GM18498 (cell line): ENCODE data around the gene RPL32.
"Not testable (repeated sequence)": the region's sequence is repeated elsewhere in the genome, so short reads cannot be mapped to it uniquely, and the experiment has no call there.

Experiments used
- ATAC-seq: cut with Tn5 transposase; IDR thresholded peaks from one replicate; pipeline ENCODE4 v1.9.1; 2021; ENCODE audit warnings: mild to moderate bottlenecking, moderate library complexity; ENCODE audit not compliant: unreplicated experiment

Gene RPL32

DNA sequence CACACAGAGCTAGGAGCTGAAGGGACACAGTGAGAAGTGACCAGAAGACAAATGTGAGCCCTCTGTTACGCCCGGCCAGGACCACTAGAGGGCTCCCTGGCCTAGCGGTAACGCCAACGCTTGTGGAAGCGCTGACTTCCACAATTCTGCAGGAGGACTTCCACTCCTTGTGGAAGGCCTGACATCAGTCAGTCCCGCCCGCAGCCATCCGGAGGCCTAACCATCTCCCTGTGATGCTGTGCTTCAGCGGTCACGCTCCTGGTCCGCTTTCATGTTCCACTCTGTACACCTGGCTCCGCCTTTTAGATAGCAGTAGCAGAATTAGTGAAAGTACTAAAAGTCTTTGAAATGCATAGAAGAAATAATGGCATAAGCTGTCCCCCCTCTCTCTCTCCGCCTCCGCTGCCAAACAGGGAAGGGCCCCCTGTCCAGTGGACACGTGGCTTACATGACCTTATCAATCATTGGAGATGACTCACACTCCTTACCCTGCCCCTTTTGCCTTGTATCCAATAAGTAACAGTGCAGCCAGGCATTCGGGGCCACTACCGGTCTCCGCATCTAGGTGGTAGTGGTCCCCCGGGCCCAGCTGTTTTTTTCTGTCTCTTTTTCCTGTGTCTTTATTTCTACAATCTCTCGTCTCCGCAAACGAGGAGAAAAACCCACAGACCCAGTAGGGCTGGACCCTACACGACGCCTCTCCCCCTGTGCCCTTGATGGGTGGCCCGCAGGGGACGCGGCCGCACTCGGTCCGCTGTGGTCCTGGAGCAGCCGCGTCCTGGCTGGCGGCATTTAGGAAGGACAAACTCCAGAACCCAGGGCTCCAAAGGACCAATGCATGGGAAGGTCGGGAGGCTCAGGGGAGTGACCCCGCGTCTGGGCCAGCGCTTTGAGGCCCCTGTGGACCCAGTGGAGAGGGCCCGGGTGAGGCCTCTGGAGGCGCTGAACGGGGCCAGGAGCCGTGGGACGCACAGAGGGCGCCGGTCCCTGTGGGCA, 27.0 kb upstream of the RPL32 start:
- ATAC-seq, result peak; percentile 73

DNA sequence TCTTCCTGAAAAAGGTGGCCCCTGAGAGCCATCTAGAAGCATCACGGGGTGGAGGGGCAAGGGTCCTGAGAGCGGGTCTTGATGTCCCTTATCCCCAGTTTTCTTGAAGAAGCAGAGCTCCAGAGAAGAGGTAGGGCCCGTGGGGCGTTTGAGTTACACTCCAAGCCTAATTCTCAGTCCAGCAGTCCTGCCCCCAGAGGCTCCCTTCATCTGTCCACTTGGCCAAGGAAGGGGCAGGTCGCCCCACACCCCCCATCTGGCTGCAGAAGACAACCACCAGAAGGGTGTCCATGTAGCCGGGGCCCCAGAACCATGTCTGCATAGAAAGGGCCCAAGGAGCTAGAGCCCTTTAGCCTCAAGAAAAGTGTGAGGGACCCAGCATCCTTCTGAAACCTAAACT, 25.5 kb upstream of the RPL32 start:
- no peak for ATAC-seq

DNA sequence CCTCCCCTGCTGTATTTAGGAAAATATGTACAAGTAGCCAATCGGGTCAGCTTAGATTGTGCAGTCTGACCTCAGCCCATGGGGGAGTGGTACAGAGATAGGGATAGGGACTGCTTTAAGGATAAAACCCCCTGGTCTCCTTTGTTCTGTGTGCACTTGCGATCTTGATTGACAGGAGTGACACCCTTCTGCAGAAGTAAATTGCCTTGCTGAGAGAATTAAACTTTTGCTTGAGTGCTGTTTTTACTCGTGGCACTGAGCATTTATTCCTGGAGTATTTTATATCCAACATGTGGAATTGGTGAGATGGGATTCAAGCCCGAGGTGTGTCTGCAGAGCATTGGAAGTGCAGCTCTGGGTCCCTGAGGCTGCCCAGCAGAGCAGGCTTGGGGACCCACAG, 23.9 kb upstream of the RPL32 start:
- ATAC-seq, result no peak

DNA sequence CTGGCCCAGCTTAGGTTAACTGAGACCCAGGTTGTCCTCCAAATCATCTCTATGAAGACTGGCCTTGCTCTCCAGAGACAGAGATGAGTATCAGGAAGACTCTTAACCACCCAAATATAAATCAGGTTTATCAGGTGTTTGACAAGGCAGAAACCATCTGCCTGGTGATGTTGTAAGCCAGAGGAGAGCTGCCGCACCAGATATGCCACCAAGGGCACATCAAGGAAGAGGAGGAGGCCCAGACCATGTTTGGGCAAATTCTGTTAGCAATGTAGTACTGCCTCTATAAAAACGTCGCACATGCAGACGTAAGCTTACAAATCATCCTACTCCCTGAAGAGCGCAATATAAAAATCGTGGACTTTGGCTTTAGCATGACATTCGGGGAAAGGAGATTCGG, 21.0 kb upstream of the RPL32 start:
- ATAC-seq, result no peak

DNA sequence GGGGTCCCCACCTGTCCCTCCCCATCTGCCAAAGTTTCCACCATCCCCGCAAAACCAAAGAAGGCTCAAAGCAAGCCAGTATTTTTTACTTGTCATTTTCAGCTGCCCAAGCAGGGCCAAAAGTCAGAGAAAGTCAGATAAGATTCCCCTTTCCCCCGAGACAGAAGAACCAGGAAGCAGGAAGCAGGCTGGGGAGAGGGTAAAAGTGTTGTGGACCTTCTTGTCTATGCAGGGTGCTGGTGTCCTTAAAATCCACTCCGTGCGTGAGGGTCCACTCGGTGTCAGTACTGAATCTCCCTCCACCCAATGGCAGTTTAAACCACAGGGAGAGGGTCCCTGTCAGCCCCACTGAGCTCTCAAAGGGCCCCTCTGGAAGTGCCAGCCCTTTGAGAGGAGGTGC, 20.2 kb upstream of the RPL32 start:
- ATAC-seq, result no peak

DNA sequence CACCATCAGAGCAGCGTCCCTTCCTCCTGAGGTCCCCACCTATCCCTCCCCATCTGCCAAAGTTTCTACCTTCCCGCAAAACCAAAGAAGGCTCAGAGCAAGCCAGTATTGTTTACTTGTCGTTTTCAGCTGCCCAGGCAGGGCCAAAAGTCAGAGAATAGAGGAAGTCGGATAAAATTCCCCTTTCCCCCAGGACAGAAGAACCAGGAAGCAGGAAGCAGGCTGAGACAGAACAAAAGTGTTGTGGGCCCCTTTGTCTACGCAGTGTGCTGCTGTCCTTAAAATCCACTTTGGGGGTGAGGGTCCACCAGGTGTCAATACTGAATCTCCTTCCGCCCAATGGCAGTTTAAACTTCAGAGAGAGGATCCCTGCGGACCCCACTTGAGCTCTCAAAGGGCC, 18.5 kb upstream of the RPL32 start:
- no peak for ATAC-seq

DNA sequence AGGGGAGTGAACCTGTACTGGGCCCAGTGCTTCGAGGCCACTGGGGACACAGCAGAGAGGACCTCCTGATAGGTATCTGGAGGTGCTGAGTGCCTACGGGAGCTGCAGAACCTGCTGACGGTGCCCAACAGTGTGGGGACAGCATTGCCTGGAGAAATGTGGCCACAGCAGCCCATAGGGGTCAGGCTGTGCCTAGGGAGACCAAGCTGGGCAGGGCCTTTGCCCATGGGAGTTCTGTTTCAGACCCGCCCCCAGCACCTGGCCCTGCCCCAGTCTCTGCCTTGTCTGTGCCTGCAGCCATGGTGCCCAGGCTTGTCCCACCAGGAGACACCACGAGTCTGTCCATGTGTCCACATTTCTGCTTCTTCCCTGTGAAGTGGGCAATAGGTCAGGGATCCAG, 15.3 kb upstream of the RPL32 start:
- no peak for ATAC-seq

DNA sequence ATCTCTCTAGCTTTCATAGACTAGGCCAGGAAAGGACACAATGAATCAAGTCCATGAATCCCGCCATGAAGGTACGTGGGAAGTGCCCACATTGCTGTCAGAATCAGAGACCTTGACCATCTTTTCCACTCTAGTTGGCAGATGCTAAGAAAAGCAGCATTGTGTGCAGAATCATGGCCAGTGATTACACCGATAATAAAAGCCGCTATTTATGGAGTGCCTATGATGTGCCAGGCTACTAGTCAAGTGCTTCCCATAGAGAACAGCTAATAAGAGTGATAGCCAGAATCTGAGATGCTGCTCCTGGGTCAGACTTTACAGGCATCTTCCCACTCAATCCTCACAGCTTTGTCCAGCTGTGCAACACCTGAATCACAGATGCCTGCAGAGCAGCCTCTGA, 13.2 kb upstream of the RPL32 start:
- ATAC-seq, result no peak

DNA sequence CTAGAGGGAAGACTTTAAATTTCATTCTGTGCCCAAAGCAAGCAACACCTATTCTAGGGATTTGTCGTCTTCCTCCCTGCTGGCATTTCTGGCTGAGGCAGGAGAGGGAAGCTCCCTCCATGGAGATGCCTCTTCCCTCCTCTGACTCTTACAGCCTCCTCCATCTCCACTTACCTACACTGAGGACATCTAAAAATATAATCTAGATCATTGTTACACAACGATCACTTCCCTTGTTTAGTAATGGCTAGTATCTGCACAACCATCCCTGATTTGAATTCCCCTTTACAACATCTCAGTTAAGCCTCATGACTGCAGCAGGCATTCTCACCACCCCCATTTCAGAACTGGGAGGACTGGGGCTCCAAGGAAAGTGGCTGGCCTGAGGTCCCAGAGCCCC, 12.5 kb upstream of the RPL32 start:
- ATAC-seq, result not testable (repeated sequence)

DNA sequence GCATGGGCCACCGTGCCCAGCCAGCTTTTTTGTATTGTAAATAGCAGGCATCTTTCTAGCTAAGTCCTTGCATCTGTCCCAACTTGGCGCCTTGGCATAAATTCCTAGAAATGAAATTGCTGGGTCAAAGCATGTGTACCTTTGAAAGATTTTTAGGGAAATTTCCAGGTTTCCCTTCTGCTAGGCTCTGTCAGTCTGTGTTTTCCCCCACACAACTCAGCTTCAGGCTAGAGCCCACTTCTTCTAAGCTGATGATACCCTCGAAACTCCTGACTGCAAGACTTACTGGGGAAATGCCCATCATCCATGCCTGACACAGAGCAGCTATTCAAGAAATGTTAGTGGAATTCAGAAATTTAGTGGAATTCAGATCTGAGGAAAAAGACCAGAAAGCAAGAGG, 10.8 kb upstream of the RPL32 start:
- ATAC-seq, result no peak

DNA sequence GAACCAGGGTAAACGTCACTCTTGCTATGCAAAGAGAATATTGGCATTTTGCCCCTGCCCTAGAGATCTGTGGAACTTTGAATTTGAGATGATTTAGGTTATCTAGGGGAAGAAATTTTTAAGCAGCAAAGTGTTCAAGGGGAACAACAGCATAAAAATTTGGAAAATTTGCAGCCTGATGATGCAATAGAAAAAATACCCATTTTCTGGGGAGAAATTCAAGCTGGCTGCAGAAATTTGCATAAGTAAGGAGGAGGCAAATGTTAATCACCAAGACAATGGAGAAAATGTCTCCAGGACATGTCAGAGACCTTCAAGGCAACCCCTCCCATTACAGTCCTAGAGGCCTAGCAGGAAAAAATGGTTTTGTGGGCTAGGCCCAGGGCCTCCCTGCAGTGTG, 4.4 kb upstream of the RPL32 start:
- no peak for ATAC-seq

DNA sequence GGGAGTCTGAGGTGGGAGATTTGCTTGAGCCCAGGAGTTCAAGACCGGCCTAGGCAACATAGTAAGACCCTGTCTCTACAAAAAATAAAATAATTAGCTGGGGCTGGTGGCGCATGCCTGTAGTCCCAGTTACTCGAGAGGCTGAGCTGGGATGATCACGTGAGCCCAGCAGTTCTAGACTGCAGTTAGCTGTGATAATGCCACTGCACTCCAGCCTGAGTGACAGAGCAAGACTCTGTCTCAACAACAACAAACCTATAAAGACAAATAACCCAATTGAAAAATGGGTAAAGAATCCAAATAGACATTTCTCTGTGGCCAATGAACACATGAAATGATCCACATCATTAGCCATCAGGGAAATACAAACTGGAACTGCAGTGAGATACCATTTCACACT, 1.1 kb upstream of the RPL32 start:
- no peak for ATAC-seq

DNA sequence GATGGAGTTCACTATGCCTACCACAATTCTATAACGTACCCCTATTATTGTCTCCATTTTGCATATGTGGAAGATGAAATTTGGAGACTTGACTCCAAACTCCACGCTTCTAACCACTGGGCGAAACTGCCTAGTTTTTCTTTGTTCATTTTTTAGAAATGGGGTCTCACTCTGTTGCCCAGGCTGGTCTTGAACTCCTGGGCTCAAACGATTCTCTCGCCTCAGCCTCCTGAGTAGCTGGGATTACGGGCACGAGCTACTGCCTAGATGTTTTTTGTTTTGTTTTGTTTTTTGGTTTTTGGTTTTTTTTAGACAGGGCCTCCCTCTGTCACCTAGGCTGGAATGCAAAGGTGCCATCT, 584 bp upstream of the RPL32 start:
- no peak for ATAC-seq

DNA sequence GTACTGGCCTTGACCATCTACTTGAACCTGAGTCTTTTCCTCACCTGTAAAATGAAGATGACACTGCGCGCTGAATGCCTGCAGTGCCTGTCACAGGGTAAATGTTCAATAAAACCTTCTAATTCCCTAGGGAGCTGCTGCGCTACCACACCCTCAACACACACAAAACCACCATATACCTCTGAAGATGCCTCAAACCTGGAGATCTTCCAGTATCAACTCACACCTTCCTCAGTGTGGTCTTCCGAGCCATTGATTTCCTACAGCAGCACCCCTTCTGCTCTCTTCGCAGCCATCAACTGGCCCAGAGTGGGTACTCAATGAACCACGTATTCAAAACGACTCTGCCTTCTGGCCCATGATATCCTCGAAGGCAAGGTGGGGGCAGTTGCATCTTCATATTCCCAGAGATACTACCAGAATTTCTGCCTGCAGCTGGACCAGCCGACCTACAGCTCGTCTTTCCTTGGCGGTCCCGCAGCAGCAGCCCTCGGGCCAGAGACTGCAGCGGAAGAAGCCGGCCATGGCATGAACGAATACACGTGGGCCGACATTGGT, 695 bp downstream of the RPL32 start:
- ATAC-seq, result peak; percentile 34

DNA sequence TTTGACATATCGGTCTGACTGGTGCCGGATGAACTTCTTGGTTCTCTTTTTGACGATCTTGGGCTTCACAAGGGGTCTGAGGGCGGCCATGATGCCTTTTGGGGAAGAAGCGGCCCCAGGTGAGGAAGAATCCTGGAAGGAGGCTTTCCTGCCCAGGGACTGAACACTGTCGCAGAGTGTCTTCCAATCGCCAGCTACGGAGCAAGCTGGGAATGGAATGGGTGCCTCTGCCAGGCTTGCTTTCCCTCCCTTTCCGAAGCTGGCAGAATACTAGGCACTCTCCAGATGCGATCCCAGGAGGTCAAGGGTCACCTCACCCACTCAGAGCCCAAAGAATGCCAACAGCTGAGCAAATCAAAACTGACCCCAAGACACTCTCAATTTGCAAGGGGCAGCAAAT, 1.2 kb downstream of the RPL32 start:
- ATAC-seq, result not testable (repeated sequence)

DNA sequence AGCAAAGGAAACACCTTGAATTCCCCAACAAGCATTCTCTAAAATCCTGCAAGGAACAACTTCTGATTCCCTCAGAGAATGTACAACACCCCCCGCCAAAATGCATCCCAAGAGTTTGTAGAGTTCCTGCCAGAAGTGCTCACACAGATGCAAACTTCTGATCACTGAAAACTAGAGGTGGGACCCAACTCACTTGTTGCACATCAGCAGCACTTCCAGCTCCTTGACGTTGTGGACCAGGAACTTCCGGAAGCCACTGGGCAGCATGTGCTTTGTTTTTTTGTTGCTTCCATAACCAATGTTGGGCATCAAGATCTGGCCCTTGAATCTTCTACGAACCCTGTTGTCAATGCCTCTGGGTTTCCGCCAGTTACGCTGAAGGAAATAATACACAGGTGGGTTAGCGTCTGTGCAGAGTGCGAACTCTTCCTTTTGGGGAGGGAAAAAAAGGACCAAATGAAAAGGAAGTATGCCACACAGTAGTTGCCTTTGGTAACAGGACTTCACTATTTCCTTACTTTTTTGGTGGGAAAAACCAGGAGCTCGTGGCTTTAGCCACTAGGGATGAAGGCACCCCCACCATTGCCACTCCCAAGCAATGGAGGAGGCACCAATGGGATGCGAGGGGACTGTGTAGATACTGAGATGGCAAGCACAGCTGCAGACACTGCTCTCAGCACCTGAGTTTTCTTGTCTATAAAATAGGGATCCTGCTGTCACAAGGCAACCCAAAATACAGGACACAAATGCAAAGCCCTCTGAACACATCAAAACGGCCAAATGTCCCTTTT, 2.0 kb downstream of the RPL32 start:
- ATAC-seq, result no peak

DNA sequence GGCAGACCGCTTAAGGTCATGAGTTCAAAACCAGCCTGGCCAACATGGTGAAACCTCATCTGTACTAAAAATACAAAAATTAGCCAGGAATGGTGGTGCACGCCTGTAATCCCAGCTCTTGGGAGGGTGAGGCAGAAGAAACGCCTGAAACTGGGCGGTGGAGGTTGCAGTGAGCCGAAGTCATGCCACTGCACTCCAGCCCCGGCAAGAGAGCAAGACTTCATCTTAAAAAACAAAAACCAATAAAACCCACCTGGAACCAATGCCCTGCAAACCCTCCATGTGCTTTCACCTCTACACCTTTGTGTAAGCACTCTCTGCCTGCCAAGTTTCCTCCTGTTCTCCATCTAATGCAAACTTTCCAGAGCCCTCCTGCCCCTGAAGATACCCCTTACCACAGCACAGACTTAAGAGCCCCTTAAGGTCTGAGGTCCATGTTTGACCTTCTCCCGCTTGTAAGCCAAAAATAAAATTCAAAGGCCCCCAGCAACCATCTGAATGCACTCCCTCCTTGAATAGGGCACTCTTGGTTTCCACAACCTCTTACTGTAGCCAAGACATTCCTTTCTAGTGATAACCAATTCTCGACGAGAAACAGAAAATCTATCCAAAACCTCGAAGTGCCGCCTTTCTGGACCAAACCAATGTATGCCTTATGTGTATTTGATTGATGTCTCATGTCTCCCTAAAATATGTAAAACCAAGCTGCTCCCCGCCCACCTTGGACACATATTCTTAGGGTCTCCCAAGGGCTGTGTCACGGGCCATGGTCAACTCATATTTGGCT, 3.0 kb downstream of the RPL32 start:
- ATAC-seq, result no peak

DNA sequence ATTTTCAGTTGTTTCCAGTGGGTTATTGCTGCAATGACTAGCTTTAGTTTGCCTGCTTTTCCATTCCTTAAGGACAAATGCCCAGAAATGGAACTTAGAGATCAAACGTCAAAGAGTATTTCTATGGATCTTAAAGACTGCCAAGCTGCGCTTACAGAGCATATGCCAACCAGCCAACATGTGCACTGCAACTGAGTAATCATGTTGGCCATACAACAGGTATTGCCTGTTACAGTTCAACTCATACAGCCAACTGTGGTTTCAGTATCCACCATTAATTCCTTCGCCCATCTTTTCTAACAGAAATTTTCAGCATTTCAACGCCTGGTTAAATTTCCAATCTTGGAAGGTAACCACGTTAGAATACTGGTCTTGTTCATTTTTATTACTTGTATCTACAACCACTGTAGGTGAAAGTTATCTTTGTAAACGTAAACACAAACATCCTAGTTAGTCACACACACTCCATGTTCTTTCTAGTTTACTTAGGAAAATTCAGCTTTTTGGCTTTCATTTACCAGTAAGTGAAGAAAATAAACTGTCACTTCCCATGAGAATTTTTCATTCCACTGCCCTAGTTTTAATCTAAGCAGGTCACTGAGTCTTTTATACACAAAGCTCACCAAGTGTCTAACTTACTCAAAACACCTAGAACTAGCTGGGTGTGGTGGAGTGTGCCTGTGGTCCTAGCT, 3.9 kb downstream of the RPL32 start:
- ATAC-seq, result no peak

DNA sequence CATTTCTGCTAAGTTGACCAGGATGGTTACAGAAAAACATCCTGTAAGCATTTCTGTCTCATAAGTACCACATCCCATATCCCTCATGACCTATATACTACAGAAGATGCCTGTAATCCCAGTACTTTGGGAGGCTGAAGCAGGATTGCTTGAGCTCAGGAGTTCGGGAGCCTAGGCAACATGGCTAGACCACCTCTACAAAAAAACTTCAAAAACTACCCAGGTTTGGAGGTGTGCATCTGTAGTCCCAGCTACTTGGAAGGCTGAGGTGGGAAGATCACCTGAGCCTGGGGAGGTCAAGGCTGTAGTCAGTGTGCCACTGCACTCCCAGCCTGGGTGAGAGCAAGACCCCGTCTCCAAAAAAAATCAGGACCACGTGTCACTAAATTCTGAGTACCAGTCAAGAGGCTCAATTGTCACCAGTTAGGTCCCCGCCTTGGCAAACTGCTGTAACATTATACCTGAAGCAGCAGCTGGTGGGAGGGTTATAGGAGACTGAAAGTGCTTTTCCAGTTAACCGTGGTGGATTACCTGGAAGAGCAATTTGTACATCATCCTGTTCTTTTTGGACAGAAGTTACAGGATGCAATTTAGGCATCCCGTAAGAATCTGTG, 6.2 kb downstream of the RPL32 start:
- ATAC-seq, result no peak
